Measurements from ENCODE around the gene GSE1. TPM values are rescaled to one million over a fixed set of nuclear protein-coding genes. Genes with fewer than 3 reads are reported as not detected.

GSE1 gene
- total and polyA plus RNA-seq, 11 donors, result 18.1 to 48.4 (median 37.1) TPM

GRCh38 chr16:85706449-85707034 lies 93.4 kb downstream of the GSE1 start:
- Histone ChIP-seq H3K4me3 (no peak overlapping the region), H3K4me1 (no peaks in the 10 kb centered on the region), H3K36me3 (no peaks in the 10 kb centered on the region), H3K27me3 (no peaks in the 10 kb centered on the region), H3K27ac (no peak overlapping the region), H3K9me3 (peaks cover 0 to 2% (median 0%) of the 10 kb centered on the region in 12 donors)
- ATAC-seq, result no peak
- no peak for DNase-seq
- WGBS, 4 donors, result 89 to 96% (median 92%) methylated on average over 11 of the region's 11 CpGs
- intact Hi-C loops (cut with DNase I), result no loop called here
- TF ChIP-seq POLR2A (IDR thresholded peaks at IDR 0.05), result no peak
- TF ChIP-seq, protein P1, sequence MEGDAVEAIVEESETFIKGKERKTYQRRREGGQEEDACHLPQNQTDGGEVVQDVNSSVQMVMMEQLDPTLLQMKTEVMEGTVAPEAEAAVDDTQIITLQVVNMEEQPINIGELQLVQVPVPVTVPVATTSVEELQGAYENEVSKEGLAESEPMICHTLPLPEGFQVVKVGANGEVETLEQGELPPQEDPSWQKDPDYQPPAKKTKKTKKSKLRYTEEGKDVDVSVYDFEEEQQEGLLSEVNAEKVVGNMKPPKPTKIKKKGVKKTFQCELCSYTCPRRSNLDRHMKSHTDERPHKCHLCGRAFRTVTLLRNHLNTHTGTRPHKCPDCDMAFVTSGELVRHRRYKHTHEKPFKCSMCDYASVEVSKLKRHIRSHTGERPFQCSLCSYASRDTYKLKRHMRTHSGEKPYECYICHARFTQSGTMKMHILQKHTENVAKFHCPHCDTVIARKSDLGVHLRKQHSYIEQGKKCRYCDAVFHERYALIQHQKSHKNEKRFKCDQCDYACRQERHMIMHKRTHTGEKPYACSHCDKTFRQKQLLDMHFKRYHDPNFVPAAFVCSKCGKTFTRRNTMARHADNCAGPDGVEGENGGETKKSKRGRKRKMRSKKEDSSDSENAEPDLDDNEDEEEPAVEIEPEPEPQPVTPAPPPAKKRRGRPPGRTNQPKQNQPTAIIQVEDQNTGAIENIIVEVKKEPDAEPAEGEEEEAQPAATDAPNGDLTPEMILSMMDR (IDR thresholded peaks at IDR 0.05), result no peak

GRCh38 chr16:85707528-85708095 lies 94.5 kb downstream of the GSE1 start:
- Histone ChIP-seq H3K27me3 (no peaks in the 10 kb centered on the region), H3K4me3 (no peak overlapping the region), H3K27ac (no peak overlapping the region), H3K36me3 (no peaks in the 10 kb centered on the region), H3K4me1 (no peaks in the 10 kb centered on the region), H3K9me3 (peaks cover 0 to 9% (median 6%) of the 10 kb centered on the region in 12 donors)
- TF ChIP-seq POLR2A (IDR thresholded peaks at IDR 0.05), result no peak
- TF ChIP-seq, protein P1 (IDR thresholded peaks at IDR 0.05), result no peak
- DNase-seq, result no peak
- no peak for ATAC-seq
- intact Hi-C loops (cut with DNase I), result no loop called here
- WGBS, 4 donors, result 88 to 97% (median 91%) methylated on average over 12 to 16 of the region's 16 CpGs

- Histone ChIP-seq H3K27me3 (no peaks in the 10 kb centered on the region), H3K27ac (no peak overlapping the region), H3K4me1 (no peaks in the 10 kb centered on the region), H3K9me3 (peaks cover 0 to 10% (median 6%) of the 10 kb centered on the region in 12 donors), H3K4me3 (no peak overlapping the region), H3K36me3 (no peaks in the 10 kb centered on the region)
- WGBS, 4 donors, result 88 to 97% (median 93%) methylated on average over 6 of the region's 6 CpGs
- TF ChIP-seq, protein P1 (IDR thresholded peaks at IDR 0.05), result no peak
- TF ChIP-seq POLR2A (IDR thresholded peaks at IDR 0.05), result no peak
- intact Hi-C loops (cut with DNase I), result no loop called here
- ATAC-seq, result no peak
- DNase-seq, result no peak
Observed at GRCh38 chr16:85708338-85708737, 95.2 kb downstream of the GSE1 start.

- Histone ChIP-seq H3K9me3 (peaks cover 0 to 10% (median 6%) of the 10 kb centered on the region in 12 donors), H3K27me3 (no peaks in the 10 kb centered on the region), H3K4me1 (peaks cover 0 to under 1% (median 0%) of the 10 kb centered on the region in 12 donors), H3K27ac (no peak overlapping the region), H3K4me3 (no peak overlapping the region), H3K36me3 (no peaks in the 10 kb centered on the region)
- DNase-seq, result no peak
- no peak for ATAC-seq
- WGBS, 4 donors, result 77 to 85% (median 84%) methylated on average over 29 to 53 of the region's 53 CpGs
- TF ChIP-seq, protein P1 (IDR thresholded peaks at IDR 0.05), result no peak
- no peak for TF ChIP-seq POLR2A (IDR thresholded peaks at IDR 0.05)
- intact Hi-C loops (cut with DNase I), result loop anchor here in 7 of 10 donors (10.0 kb wide), 4 partner anchors 315 to 605 kb away; partner anchors contain the start of gene CIBAR2 (in 1 of the 7)
Observed at GRCh38 chr16:85709766-85710585, 96.9 kb downstream of the GSE1 start.
